Activated CD4-positive, alpha-beta T cell treated with anti-CD3 and anti-CD28 coated beads, Interleukin-2, amount 50 U/mL, for 1 hour (primary cell): ENCODE results near the gene PLEKHG4B.
"Not testable (repeated sequence)": the region's sequence is repeated elsewhere in the genome, so short reads cannot be mapped to it uniquely, and the experiment has no call there.

ENCODE experiments used
- DNase-seq: peaks from one replicate; pipeline ENCODE4 v3.0.0-alpha.2; 2020

Gene PLEKHG4B

DNA sequence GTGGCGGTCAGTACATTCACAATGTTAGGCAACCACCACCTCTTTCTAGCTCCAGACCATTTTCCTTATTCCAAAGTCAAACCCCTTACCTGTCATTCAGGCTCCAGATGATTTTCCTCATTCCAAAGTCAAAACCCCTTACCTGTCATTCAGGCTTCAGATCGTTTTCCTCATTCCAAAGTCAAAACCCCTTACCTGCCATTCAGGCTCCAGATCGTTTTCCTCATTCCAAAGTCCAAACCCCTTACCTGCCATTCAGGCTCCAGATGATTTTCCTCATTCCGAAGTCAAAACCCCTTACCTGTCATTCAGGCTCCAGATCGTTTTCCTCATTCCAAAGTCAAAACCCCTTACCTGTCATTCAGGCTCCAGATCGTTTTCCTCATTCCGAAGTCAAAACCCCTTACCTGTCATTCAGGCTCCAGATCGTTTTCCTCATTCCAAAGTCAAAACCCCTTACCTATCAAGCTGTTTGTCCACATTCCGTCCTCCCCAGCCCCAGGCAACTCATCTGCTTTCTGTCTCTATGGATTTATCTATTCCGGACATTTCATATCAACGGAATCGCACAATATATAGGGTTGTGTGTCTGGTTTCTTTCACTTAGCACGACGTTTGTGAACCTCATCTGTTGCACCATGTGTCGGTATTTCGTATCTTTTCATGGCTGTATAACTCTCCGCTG, 5.2 kb downstream of the PLEKHG4B start:
- DNase-seq = no peak

GRCh38 chr5:99815-100214, 7.8 kb downstream of the PLEKHG4B start:
- no peak for DNase-seq

DNA sequence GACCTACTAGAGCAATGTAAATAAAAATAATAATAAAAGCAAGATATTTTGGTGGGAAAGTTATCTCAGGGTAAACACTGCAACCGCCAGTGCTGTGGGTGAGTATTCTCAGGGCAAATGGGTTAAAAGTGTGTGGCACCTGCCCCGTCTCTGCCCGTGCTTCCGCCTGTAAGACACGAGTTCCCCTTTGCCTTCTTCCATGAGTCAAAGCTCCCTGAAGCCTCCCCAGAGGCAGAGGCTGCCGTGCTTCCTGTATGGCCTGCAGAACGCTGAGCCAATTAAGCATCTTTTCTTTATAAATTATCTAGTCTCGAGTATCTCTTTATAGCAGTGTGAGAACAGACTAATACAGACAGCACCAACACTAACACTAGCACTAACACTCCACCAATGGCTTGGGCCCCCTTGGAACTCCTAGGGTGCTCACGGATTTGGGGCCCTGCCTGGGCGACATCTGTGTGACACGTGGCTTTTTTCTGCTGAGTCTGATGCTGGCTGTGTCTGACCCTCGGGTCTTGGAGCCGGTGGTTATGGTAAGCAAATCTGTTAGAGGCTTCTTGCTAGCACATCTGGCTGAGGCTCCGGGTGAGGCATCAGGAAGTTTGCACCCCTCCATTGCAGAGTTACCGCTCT, 10.6 kb downstream of the PLEKHG4B start:
- no peak for DNase-seq

DNA sequence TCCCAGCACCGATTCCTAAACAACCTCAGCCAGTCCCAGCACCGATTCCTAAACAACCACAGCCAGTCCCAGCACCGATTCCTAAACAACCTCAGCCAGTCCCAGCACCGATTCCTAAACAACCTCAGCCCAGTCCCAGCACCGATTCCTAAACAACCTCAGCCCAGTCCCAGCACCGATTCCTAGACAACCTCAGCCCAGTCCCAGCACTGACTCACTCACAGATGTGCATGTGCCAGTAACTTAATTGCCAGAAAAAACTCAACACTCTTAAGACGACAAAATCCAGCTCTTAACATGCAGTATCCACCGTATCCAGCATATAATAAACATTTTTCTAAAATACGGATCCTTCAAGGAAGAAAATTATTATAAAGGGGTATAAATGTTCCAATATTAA, 12.1 kb downstream of the PLEKHG4B start:
- DNase-seq = not testable (repeated sequence)

DNA sequence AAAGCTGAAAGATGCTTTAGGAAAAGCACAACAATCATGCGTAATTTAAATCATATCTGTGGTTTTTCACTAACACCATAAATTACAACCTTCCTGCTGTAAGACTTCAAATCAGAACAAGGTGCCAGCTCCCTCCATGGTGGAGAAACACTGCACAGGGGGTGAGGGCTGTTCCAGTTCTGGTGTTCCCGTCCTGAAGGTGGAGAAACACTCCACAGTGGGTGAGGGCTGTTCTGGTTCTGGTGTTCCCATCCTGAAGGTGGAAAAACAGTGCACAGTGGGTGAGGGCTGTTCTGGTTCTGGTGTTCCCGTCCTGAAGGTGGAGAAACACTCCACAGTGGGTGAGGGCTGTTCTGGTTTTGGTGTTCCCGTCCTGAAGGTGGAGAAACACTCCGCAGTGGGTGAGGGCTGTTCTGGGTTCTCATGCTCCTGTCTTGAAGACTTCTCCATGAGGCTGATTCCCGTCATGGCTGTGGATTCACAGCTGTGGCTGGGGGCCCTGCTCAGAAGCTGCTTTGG, 12.9 kb downstream of the PLEKHG4B start:
- DNase-seq = no peak

DNA sequence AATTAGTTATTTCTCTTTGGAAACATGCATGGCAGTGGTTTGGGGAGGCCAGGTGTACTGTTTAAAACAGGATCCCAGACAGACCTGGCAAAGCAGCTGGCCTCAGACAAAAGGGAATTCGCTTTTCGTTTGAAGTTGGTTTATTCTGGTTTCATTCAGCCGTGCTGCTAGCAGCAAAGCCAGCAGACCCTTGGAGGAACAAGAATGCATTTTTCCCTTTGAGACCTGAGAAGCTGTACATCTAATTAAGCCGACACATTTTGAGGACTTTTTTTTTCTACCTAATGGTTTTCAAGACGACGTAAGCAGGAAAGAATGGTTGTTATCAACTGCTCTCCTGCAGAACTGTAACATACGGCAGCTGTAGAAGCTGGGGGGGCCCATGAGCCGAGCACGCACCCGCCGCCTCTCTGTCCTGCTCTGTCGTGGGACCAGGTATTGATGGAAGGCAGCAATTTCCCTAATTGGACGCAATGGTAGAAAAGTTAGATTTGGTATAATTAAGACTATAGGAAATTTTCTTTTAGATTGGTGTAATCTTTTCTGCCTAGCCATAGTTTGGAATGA, 13.6 kb downstream of the PLEKHG4B start:
- DNase-seq = no peak

GRCh38 chr5:106587-106986, 14.6 kb downstream of the PLEKHG4B start:
- DNase-seq = no peak

- no peak for DNase-seq
These were observed 15.6 kb downstream of the PLEKHG4B start for GRCh38 chr5:107526-107925.

DNA sequence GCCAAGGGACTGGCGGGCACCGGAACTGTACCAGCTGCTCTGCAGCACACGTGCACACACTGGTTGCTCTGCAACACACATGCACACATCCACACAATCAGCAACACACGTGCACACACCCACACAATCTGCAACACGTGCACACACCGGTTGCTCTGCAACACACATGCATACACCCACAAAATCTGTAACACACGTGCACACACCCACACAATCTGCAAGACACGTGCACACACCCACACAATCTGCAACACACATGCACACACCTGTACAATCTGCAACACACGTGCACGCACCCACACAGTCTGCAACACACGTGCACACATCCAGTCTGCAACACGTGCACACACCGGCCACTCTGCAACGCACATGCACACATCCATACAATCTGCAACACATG, 17.9 kb downstream of the PLEKHG4B start:
- no peak for DNase-seq

GRCh38 chr5:110270-110888, 18.4 kb downstream of the PLEKHG4B start:
- DNase-seq = no peak

GRCh38 chr5:111171-111570, 19.2 kb downstream of the PLEKHG4B start:
- no peak for DNase-seq

DNA sequence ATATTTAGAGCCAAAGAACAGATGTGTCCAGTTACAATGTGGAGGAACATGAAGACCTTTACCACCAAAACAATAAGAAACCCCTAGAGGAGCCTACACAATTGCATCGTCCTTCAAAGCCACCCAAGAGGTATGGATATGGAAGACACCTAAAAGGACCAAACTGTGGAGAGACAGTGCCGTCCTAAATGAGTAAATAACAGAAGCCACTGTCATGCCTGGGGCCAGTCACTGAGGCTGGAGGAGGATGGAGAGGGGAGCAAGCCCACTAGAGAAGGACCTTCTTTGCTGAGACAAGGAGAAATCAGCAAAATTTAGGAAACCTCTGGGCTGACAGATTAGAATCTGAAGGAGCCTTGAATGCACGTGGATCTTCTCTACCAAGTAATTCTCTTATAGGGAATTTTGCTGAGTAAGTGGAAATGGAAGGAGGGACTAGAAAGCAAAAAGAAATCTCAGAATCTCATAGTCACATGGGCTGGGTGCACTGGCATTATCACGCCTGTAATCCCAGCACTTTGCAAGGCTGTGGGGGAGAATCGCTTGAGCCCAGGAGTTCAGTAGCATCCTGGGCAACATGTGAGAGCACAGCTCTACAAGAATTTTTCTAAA, 27.6 kb downstream of the PLEKHG4B start:
- no peak for DNase-seq

GRCh38 chr5:121432-121831, 29.5 kb downstream of the PLEKHG4B start:
- no peak for DNase-seq

- DNase-seq = no peak
These were observed 33.8 kb downstream of the PLEKHG4B start for GRCh38 chr5:125815-126214.

- no peak for DNase-seq
These were observed 34.8 kb downstream of the PLEKHG4B start for GRCh38 chr5:126806-127205.

- DNase-seq = no peak
These were observed 35.9 kb downstream of the PLEKHG4B start for GRCh38 chr5:127886-128285.

- no peak for DNase-seq
These were observed 36.5 kb downstream of the PLEKHG4B start for GRCh38 chr5:128446-128845.

GRCh38 chr5:129148-129547, 37.2 kb downstream of the PLEKHG4B start:
- no peak for DNase-seq

DNA sequence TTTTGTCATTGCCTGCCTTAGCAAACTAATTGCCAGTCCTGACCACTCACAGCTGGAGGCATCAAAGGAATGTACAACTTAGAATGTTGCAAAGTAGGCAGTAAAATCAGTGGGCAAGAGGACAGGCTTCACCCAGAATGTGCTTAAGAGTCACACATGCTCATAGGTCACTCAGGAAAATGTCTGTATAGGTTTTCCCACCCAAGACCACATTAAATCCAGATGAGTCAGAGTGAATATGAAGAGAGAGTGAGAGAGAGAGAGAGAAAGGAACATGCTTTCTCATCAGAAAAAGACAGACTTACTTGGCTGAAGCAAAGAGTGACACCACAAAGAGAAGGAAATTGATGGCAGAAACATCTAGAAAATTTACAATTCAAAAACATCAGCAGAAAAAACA, 37.9 kb downstream of the PLEKHG4B start:
- DNase-seq = no peak

DNA sequence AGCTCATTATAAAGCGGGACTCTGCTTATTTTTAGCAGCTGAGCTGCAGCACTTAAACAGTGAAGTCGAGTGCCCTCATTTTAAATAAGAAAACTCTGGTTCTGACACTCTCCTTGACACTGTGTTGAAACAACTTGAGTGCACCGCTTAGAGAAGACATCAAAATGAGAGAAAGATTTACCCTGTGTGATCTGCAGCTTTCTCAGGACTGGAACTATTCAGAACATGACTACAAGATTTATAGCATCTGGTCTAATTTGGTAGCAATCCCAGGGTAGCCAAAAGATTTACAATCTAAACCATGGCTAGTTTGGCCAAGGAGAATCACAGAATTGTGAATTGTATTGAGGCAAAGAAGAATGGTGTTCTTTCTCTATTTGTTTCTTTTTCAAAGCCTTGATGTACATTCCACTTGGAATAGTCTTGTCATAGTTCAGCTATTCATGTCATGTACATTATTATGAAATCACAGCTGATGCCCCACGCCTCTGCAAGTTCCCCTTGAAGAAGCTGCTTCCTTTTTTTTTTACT, 38.7 kb downstream of the PLEKHG4B start:
- DNase-seq = no peak

DNA sequence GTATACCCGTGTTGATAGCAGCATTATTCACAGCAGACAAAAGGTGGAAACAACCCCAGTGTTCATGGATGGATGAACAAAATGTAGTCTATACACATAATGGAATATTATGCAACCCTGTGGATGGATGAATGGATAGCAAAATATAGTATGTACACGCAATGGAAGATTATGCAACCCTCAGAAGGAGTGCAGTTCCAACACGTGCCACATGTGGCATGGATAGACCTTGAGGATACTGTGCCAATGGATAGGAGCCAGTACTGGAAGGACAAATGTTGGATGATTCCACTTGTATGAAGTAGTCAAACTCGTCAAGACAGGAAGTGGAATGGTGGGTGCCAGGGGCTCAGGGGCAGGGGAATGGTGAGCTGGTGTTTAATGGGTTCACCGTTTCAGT, 44.9 kb downstream of the PLEKHG4B start:
- DNase-seq = no peak

GRCh38 chr5:137741-138140, 45.8 kb downstream of the PLEKHG4B start:
- DNase-seq = no peak

- no peak for DNase-seq
These were observed 47.0 kb downstream of the PLEKHG4B start for GRCh38 chr5:138936-139335.
